Osteoblast (primary cell): ENCODE measurements around the gene OR13G1. TPM values are rescaled to one million over a fixed set of nuclear protein-coding genes. Genes with fewer than 3 reads are reported as not detected.
A peak's percentile ranks its signal among the peaks of the same experiment; 100 is the strongest.

Experiments used
- DNase-seq: peaks from one replicate; pipeline ENCODE4 v3.0.0; 2011; ENCODE audit warnings: low spot score, mixed read lengths; ENCODE audit not compliant: insufficient read length; ENCODE audit errors: missing footprints
- H2AFZ ChIP-seq: 2 replicates; pipeline ENCODE4 v1.6.0; 2011; ENCODE audit warnings: mild to moderate bottlenecking, low read length
- H3K27ac ChIP-seq: 2 replicates; pipeline ENCODE4 v1.5.1; 2011; ENCODE audit warnings: mild to moderate bottlenecking, low read depth, low read length, moderate library complexity
- H3K27me3 ChIP-seq: 2 replicates; pipeline ENCODE4 v1.6.0; 2012; ENCODE audit warnings: mild to moderate bottlenecking, control low read depth, inconsistent platforms, low read length, moderate library complexity; ENCODE audit not compliant: insufficient read depth
- H3K36me3 ChIP-seq: 2 replicates; pipeline ENCODE4 v1.5.1; 2011; ENCODE audit warnings: mild to moderate bottlenecking, low read length, control low read depth, moderate library complexity; ENCODE audit not compliant: insufficient read depth
- H3K4me1 ChIP-seq: 2 replicates; pipeline ENCODE4 v1.5.1; 2011; ENCODE audit warnings: mild to moderate bottlenecking, low read length, control low read depth, moderate library complexity; ENCODE audit not compliant: insufficient read depth
- H3K4me2 ChIP-seq: 2 replicates; pipeline ENCODE4 v1.6.0; 2011; ENCODE audit warnings: mild to moderate bottlenecking, low read length; ENCODE audit not compliant: insufficient read depth
- H3K4me3 ChIP-seq: fragments of 200-600 bp; sonication (generic); 3 replicates; pipeline ENCODE4 v1.5.1; 2012; ENCODE audit warnings: mild to moderate bottlenecking, low read length, inconsistent platforms; ENCODE audit not compliant: insufficient read depth
- H3K79me2 ChIP-seq: 2 replicates; pipeline ENCODE4 v1.6.0; 2012; ENCODE audit warnings: mild to moderate bottlenecking, low read length, control low read depth, inconsistent platforms; ENCODE audit not compliant: insufficient read depth
- H3K9me3 ChIP-seq: 2 replicates; pipeline ENCODE4 v1.5.1; 2011; ENCODE audit warnings: low read depth, low read length, control low read depth
- H4K20me1 ChIP-seq: 2 replicates; pipeline ENCODE4 v1.6.0; 2012; ENCODE audit warnings: mild to moderate bottlenecking, low read length, control low read depth; ENCODE audit not compliant: insufficient read depth
- total RNA-seq: library from RNA; depleted of rRNA; stranded (reverse); fragments of >200 nt; gene quantifications from 2 replicates; pipeline ENCODE4 v1.2.3, GENCODE V29; 2012
- TF ChIP-seq, protein P1 (sequence below): IDR thresholded peaks from 2 replicates; pipeline ENCODE4 v1.5.1; 2011; ENCODE audit warnings: mild to moderate bottlenecking, low read depth, low read length, moderate library complexity; ENCODE audit errors: extremely low read depth

Gene OR13G1
- total RNA-seq, 1 donor, result not detected

DNA sequence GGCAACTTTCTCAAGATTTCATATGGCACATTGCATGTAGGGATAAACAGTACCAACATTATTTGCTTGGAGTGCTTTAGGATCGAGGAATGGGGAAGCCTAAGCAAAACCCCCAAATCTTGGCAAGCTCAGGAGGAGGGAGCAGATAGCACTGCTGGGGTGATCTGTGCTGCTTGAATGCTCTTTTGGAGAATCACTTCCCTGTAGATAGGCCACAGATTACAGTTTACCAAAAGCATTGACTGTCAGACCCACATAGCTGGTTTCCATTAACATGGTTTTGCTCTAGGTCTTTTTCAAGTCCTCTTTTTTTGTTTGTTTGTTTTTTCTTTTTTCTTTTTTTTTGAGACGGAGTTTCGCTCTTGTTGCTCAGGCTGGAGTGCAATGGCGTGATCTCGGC is 36.8 kb downstream of the OR13G1 start:
- Histone ChIP-seq H3K4me2 (no peak overlapping the region), H3K4me3 (no peak overlapping the region), H3K79me2 (no peaks in the 10 kb centered on the region), H3K9me3 (peaks cover 2% of the 10 kb centered on the region), H3K36me3 (no peaks in the 10 kb centered on the region), H3K4me1 (no peaks in the 10 kb centered on the region), H4K20me1 (no peaks in the 10 kb centered on the region), H3K27me3 (no peaks in the 10 kb centered on the region), H3K27ac (no peak overlapping the region), H2AFZ (no peak overlapping the region)
- TF ChIP-seq, protein P1, sequence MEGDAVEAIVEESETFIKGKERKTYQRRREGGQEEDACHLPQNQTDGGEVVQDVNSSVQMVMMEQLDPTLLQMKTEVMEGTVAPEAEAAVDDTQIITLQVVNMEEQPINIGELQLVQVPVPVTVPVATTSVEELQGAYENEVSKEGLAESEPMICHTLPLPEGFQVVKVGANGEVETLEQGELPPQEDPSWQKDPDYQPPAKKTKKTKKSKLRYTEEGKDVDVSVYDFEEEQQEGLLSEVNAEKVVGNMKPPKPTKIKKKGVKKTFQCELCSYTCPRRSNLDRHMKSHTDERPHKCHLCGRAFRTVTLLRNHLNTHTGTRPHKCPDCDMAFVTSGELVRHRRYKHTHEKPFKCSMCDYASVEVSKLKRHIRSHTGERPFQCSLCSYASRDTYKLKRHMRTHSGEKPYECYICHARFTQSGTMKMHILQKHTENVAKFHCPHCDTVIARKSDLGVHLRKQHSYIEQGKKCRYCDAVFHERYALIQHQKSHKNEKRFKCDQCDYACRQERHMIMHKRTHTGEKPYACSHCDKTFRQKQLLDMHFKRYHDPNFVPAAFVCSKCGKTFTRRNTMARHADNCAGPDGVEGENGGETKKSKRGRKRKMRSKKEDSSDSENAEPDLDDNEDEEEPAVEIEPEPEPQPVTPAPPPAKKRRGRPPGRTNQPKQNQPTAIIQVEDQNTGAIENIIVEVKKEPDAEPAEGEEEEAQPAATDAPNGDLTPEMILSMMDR, result no peak
- DNase-seq, result no peak

DNA sequence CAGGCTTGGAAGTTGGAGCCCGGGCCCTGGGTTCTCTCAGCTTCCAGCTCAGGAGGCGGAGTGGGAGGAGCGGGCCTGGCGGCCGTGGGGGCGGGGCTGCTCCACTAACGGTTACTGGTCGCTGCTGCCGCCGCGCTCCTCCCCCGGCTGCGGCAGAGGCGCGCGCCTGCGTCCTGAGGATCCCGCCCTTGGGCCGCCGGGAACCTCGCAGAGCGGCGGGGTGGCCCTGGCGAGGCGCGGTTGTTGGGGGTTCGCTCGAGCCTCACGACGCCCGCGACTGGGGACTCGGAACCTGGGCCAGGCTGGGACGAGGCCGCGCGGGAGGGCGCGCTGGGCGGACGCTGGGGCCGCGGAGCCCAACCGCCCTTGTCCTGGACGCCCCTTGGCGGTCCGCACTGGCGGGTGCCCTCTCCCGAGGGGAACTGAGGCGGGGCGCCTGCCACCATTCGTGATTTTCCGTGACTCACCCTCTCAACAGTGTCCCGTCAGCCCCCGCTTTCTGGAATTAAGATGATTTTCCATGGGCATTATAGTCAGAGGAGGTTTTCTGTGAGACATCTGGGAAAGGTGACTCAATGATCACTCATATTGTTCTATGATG is 40.1 kb downstream of the OR13G1 start:
- Histone ChIP-seq H3K27ac (no peak overlapping the region), H3K27me3 (no peaks in the 10 kb centered on the region), H3K36me3 (no peaks in the 10 kb centered on the region), H4K20me1 (no peaks in the 10 kb centered on the region), H3K79me2 (no peaks in the 10 kb centered on the region), H3K4me2 (no peak overlapping the region), H3K4me1 (no peaks in the 10 kb centered on the region), H3K9me3 (no peaks in the 10 kb centered on the region), H2AFZ (no peak overlapping the region), H3K4me3 (peak overlapping the region; percentile 35)
- peak; percentile 86 for DNase-seq
- TF ChIP-seq, protein P1, result no peak

DNA sequence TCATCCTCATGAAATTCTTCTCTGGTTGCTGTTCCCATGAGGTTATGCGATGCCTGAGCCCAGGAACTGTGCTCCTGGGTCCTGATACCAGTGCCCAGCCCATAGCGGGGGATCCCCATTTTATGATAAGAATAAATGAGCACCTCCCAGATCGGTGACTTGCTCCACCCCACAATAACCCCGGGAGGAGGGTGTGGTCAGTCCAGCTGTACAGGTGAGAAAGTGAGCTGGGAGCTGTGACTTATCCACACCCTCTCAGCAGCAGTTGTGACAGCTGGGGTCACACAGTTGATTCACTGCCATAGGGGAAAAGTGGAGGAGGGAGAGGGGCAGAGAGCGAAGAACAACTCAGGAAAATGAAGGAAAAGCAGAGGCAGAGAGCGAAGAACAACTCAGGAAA is 40.8 kb downstream of the OR13G1 start:
- no peaks in the 10 kb centered on the region for H3K36me3 ChIP-seq
- H3K27ac ChIP-seq, result no peak overlapping the region
- no peak overlapping the region for H3K4me3 ChIP-seq
- no peak overlapping the region for H3K4me2 ChIP-seq
- H4K20me1 ChIP-seq, result no peaks in the 10 kb centered on the region
- H3K27me3 ChIP-seq, result no peaks in the 10 kb centered on the region
- no peaks in the 10 kb centered on the region for H3K9me3 ChIP-seq
- TF ChIP-seq, protein P1, result no peak
- peak; percentile 44 for DNase-seq
- no peaks in the 10 kb centered on the region for H3K79me2 ChIP-seq
- H3K4me1 ChIP-seq, result no peaks in the 10 kb centered on the region
- no peak overlapping the region for H2AFZ ChIP-seq

DNA sequence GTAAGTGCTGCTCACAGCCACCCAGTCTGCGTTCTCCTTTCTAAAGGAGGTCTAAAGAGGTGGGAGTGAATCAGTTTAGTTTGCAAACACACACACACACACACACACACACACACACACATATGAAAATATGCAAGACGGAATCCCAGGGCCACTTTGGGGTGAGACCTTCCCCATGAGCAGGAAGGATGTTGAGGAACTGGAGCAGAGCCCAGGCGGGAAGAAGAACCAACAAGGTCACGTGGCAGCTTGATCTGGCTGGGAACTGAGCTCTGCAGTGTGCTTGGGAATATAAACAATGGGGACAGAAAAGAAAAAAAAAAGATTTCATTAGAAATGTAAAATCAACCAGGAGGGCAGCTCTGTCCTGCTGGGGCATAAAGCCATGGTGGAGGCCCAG is 41.5 kb downstream of the OR13G1 start:
- H2AFZ ChIP-seq, result no peak overlapping the region
- H3K4me3 ChIP-seq, result no peak overlapping the region
- H3K4me2 ChIP-seq, result no peak overlapping the region
- H3K9me3 ChIP-seq, result no peaks in the 10 kb centered on the region
- TF ChIP-seq, protein P1, result no peak
- no peaks in the 10 kb centered on the region for H3K36me3 ChIP-seq
- peak; percentile 48 for DNase-seq
- no peaks in the 10 kb centered on the region for H4K20me1 ChIP-seq
- no peaks in the 10 kb centered on the region for H3K79me2 ChIP-seq
- no peaks in the 10 kb centered on the region for H3K27me3 ChIP-seq
- no peaks in the 10 kb centered on the region for H3K4me1 ChIP-seq
- H3K27ac ChIP-seq, result no peak overlapping the region
